COLO668 (cell line): ENCODE data around the gene IGF1R.
"Not testable (repeated sequence)": the region's sequence is repeated elsewhere in the genome, so short reads cannot be mapped to it uniquely, and the experiment has no call there.

Source experiments
- DNase-seq: peaks from one replicate; lab custom pipeline; 2025; ENCODE audit not compliant: unreplicated experiment; lab: John Stamatoyannopoulos, UW

IGF1R gene

GRCh38 chr15:98647774-98648653 is at the start of gene IGF1R:
Gene IGF1R, plus strand, starts transcription at chr15:98648539. Its CDS starts 1,043 bp downstream, at chr15:98649582.
- peak; percentile 94 for DNase-seq

DNA sequence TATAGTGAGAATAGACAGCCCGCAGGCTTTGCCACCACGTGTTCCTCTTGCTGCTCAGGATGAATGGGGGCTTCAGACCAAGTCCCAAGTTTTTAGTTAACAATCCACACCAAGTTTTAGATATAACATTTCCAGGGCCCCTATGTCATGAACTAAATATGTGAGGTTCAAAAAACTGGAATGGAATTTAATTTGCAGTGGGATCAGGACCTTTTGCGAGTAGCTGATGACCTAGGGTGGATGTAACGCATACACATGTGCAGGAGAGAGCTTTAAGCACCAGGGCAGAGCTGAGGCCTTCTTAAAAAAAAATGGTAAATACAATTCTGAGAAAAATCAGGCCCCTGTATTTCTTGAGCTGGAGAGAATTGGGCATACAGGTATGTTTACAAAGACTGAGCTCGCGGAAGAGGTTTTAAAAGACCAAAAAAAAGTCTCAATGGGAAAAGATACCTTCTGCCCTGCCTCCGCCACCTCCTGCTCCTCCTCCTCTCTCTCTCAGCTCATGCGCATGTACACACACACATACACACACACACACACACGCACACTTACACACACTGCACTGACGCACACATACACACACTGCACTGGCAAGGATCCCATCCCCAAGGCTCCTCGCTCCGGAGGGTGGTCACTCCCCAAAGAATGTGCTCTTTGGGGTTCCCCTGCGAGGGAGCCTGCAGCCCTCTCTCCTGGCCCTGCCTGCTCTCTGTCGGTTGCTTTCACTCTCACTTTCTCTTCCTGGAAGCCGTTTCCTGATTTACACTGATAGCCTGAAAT is 48.2 kb upstream of the IGF1R start:
- no peak for DNase-seq

DNA sequence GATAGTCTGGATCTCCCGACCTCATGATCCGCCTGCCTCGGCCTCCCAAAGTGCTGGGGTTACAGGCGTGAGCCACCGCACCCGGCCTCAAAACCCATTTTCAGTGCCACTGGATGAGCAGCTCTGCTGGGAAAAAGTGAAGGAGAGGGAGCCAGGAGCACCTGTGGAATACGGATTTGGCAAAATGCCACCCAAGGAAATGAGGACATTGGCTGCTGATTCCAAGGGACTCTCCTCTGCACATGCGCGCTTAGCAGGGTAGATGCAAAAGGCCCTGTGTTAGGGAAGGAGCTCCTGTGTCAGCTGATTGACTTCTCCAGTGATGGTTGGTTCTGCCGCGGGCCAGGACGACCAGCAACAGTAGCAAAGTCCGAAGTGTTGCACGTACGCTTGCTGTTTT is 43.4 kb upstream of the IGF1R start:
- DNase-seq: no peak

- DNase-seq: no peak
Measured at GRCh38 chr15:98609144-98609852, 39.0 kb upstream of the IGF1R start.

DNA sequence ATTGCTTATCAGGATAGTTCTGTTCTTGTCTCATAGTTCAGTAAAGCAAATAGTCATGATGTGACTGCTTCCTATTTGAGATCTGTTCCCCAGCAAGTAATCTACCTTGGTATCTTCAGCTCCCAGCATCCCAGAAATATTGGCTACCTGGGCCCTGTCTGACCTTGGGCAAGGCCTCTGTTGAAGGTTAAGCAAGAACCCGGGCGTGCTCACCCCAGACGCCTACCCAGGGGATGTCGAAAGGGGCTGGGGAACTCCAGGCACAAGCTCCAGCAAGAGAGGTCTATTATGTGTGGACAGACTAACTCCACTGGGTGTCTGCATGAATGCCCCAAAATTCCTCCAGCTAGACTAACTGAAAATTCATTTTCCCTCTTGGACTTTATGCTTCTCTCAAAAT is 37.3 kb upstream of the IGF1R start:
- DNase-seq: no peak

- no peak for DNase-seq
Measured at GRCh38 chr15:98611808-98612207, 36.5 kb upstream of the IGF1R start.

DNA sequence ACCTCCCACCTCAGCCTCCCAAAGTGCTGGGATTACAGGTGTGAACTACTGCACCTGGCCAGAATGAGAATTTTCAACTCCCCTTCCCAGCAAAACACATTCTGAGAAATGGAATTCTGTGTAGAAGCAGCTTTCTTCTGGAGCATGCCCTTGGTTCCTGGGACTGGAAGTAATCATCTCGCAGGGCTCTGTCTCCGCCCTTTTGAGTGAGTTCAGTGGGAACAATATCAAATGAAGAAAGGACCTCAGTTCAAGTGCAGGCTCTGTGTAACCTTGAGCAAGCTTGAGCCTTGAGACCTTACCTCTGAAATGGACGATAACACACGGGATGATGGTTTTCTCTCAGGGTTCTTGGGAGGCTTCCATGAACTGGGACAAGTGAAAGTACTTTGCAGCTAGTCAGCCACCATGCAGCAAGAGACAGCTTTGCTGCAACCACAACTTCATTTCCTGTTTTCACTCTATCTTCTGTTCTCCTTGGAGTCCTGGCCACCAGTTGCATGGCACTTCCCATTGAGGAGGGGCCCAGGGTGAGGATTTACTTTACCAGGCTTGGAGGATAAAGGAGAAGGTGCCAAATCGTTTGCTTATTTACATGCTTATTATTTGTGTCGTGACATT is 35.7 kb upstream of the IGF1R start:
- no peak for DNase-seq

DNA sequence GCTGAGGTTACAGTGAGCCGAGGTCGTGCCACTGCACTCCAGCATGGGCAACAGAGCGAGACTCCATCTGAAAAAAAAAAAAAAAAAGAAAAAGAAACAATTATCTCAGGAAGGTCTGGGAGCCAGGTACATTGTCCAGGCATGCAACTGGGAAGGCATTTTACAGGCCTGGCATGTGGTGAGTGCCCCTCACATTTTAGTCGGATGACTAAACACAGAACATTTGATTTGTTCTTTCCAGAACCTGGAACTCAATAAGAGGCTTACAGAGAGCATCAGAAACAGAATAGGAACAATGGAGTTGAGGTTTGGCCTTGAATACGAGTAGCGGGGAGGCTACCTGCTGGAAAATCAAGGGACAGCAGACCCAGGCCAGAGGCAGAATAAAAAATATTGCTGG is 33.7 kb upstream of the IGF1R start:
- DNase-seq: no peak

DNA sequence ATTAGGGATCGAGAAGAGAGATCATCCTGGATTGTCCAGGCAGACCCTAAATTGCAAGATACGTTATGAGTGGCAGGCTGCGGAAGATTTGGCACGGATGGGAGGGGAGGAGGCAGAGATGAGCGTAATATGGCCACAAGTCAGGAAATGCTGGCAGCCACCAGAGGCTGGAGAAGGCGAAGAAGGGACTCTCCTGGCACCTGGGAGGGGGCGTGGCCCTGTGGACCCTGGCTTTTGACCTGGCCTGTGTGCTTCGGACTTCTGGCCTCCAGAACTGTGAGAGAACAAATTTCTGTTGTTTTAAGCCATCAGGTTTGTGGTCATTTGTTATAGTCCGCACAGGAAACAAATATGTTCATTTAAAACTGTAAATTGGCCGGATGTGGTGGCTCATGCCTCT is 31.9 kb upstream of the IGF1R start:
- DNase-seq: no peak

- DNase-seq: no peak
Measured at GRCh38 chr15:98617328-98617980, 30.9 kb upstream of the IGF1R start.

DNA sequence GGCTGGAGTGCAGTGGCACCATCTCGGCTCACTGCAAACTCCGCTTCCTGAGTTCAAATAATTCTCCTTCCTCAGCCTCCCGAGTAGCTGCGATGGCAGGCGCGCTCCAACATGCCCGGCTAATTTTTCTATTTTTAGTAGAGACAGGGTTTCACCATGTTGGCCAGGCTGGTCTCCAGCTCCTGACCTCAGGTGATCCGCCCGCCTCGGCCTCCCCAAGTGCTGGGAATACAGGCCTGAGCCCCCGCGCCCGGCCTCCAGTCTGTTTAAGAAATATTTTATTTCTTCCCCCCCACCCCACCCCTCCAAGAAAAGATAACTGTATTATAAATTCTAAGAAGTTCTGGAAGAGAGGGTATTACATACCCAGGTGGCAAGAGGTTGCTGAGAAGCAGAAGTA is 29.8 kb upstream of the IGF1R start:
- DNase-seq: not testable (repeated sequence)

DNA sequence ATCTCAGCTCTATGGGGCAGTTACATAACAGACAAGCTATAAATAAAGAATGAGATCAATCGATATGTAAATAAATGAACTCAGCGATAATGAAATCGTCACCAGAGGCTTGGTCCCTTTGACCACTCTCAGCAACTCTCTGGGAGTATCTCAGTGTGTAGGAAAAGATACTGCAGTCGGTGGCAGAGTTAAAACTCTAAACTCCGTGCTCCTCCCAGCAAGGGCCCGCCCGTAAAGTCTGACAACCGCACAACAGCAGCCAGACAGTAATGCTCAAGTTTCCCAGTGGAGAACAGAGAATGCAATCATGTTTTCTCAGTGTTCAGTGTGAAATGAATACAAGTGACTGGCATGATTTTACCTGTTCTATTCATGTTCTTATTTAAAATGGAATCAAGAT is 28.3 kb upstream of the IGF1R start:
- DNase-seq: no peak

- no peak for DNase-seq
Measured at GRCh38 chr15:98621021-98621420, 27.3 kb upstream of the IGF1R start.

DNA sequence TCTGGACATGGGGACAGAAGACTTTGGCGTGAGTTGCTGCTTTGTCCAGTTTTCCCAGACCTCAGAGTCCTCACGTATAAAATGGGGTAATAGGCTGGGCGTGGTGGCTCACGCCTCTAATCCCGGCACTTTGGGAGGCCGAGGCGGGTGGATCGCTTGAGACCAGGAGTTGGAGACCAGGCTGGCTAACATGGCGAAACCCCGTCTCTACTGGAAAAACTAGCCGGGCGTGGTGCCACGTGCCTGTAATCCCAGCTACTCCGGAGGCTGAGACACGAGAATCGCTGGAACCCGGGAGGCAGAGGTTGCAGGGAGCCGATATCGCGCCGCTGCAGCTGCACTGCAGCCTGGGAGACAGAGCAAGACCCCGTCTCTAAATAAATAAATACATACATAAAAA is 22.7 kb upstream of the IGF1R start:
- no peak for DNase-seq

- DNase-seq: no peak
Measured at GRCh38 chr15:98626153-98626552, 22.2 kb upstream of the IGF1R start.

GRCh38 chr15:98628216-98628615 is 20.1 kb upstream of the IGF1R start:
- no peak for DNase-seq

DNA sequence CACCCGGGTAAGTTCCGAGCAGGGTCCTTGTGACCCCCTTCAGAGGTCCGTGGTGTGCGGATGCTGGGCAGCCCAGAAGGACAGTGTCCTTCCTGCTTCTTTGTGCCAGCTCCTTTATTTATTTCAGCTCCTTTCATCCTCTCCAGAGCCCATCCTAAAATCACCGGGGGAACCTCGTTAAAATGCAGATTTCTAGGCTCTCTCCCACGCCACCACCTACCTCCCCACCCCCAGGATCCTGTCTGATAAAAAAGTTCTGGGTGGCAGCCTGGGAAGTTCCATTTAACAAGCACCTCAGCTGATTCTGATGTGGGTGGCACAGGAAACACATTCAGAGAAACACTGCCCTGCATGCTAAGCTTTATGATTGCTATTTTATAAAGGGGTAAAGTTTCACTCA is 12.5 kb upstream of the IGF1R start:
- no peak for DNase-seq

- DNase-seq: no peak
Measured at GRCh38 chr15:98643115-98643514, 5.2 kb upstream of the IGF1R start.

DNA sequence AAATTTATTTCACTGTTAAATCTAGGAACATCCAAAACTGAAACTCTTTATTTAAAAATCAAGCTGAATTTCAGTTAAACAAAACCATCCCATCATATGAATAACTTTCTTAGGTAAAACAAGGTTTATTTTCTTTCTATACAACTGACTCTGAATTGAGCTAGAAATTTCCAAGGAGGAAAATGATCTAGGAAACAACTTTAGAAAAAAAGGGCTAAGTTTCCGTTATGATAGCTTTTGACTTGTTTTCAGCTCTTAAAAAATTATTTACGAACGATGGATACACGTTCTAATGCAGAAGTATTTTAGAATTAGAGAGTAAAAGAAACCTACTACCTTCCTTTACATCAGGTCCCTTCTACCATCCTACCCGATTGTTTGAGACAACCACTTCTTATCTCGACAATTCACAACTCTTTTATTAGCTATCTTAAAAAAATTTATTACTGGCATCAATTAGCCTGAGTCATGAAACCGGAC is 1.8 kb upstream of the IGF1R start:
- no peak for DNase-seq

- DNase-seq: peak; percentile 80
Measured at GRCh38 chr15:98647026-98647773, 1.1 kb upstream of the IGF1R start.
